ENCODE results near the gene CAMTA1. TPM values are rescaled to one million over a fixed set of nuclear protein-coding genes. Genes with fewer than 3 reads are reported as not detected.
"Not testable (repeated sequence)": the region's sequence is repeated elsewhere in the genome, so short reads cannot be mapped to it uniquely, and the experiment has no call there.

The CAMTA1 gene
- polyA plus RNA-seq, 3 donors = 81.9 to 89.8 (median 88.0) TPM

DNA sequence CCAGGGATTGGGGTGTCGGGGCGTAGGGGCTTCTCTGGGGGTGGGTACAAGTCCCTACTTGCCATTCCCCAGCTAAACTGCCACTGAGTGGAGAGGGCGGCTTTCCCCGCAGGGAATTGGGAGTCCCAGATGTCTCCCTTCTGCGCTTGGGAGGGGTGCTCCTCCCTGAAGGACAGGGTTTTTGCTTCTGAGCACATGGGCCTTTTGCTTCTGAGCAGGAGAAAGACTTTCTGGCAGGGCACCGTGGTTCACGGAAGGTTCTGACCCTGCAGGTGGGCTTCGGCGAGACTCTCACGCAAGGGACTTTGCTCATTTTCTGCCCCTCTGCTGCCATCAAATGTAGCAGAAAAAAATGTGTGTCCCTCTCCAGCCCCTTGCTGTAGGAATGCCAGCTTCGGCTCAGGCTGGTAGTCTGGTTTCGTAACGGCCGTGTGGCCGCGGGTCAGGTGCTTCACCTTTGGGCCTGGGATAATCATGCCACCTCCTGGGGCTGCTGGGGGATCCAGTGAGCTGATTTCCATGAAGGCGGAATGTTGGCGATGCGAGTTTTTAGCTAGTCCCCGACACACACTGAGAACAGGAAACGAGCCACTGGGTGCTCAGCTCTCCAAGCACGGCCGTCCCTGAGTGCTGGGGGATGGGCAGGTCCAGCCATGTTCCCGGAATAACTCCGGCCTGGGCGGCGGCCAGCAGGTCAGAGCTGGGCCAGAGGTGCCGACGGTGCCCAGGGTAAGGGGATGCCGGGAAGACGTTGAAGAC, 364.0 kb downstream of the CAMTA1 start:
- peak in 4 of 11 donors; percentile 39 to 47 (median 43) for DNase-seq (ENCODE audit: extremely low read depth in 1 of 11, low read depth in 9 of 11, low spot score in 4 of 11)

DNA sequence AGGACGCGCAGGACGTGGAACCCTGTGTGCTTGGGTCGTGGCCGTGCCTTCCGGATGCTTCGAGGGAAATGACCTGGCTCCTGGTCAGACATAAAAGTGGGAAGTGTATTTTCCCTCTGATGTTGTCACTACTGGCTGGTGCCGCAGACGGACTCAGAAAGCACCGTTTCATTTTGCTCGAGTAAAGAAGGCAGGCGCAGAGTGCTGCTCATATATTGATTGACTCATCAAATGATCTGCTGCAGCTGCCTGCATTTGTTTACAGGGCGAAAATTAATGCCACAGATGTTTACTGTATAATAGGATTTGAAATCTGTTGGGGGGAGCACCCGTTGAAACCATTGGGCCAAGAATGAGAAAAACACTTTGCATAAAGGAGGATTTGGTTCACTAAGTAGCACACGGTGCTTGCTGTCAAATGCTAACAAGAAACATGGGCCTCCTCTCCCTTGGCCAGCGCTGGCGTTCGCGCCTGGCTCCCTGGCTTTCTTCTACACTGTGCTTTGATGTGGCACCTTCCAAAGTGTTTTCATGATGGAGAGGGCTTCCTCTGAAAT, 365.5 kb downstream of the CAMTA1 start:
- DNase-seq (ENCODE audit: extremely low read depth in 1 of 11, low read depth in 9 of 11, low spot score in 4 of 11) = no peak

DNA sequence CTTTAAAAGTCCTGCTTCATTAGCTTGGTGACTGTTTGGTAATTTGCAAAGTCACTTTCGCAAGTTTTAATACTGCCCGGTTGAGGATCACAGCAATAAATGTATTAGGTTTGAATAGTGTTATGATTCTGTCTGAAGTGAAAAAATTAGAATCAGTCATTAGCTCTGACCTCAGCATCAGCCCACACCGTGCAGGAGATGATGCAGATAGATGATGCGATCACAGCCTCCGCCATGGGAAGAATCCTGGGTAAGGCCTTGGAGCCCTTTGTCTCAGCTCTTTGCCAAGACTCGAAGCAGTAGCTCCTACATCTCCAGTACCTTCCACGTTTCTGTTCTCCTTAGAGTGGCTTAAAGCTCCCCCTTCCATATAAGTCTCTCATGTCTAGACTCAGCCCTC, 366.7 kb downstream of the CAMTA1 start:
- no peak for DNase-seq (ENCODE audit: extremely low read depth in 1 of 11, low read depth in 9 of 11, low spot score in 4 of 11)

DNA sequence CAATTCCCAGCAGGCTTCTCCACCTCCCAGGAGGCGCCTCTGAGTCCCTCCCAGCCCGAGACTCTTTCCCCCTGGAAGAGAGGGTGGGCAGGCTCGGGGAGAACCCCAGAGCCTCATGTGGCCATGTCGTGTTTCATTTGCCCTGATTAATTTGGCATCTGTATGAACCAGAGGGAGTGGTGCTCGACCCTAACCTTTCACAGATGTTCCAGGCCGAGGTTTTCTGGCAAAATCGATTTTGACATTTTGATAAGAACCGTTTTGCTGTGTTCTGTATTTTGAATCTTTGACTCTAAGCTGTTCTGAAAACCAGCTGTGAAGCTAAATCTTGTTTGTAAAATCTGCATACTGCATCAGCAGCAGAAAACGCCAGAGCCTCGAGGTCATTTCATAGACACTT, 367.4 kb downstream of the CAMTA1 start:
- DNase-seq (ENCODE audit: extremely low read depth in 1 of 11, low read depth in 9 of 11, low spot score in 4 of 11) = no peak

DNA sequence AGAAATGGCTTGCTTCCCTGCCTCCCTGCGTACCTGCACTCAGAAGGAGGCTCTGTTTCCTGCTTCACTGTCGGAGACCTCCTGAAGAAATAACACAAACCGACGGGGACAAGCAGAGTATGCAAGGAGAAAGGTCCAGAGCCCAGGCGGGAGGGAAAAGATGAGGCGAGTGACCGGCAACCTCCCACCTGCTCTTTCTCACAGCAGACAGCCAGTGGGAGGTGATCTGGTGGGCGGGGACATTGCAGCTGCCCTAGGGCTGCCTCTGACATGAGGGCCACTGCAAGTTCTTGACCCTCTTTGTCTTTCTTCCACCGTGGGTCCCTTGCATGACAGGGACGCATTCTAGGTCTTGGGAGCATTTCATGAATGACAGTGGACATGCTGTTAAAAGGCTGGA, 368.2 kb downstream of the CAMTA1 start:
- DNase-seq (ENCODE audit: extremely low read depth in 1 of 11, low read depth in 9 of 11, low spot score in 4 of 11) = no peak

- no peak for DNase-seq (ENCODE audit: extremely low read depth in 1 of 11, low read depth in 9 of 11, low spot score in 4 of 11)
Measured at GRCh38 chr1:7159116-7159781, 374.0 kb downstream of the CAMTA1 start.

DNA sequence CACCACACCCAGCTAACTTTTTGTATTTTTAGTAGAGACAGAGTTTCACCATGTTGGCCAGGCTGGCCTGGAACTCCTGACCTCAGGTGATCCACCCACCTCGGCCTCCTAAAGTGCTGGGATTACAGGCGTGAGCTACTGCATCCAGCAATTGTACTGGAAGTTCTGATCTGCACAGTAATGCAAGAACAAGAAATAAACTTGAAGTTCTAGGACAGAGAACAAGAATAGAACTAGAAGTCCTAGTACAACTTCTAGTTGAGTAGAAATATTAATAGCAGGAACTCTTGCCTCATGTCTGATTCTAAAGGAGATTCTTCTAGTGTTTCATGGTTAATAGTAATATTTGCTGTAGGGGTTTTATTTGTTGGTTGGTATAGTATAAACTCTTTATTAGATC, 383.3 kb downstream of the CAMTA1 start:
- not testable (repeated sequence) for DNase-seq (ENCODE audit: extremely low read depth in 1 of 11, low read depth in 9 of 11, low spot score in 4 of 11)

DNA sequence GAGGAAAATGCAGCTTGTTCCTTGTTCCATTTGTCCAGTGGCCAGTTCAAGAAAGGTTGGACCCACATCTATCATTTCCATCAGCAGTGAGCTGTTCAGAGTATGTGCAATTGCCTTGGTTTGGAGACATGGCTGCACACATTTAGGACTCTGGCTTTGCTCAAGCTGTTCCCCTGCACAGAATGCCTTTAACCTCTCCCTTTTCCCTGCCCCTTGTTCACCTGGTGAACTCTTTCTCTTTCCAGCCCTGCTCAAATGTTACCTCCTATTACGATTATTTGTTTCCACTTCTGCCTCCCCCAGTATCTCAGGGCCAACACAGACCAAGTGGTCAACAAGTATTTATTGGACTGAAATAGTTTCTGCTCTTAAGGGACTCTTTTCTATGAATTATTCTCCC, 385.9 kb downstream of the CAMTA1 start:
- no peak for DNase-seq (ENCODE audit: extremely low read depth in 1 of 11, low read depth in 9 of 11, low spot score in 4 of 11)

- no peak for DNase-seq (ENCODE audit: extremely low read depth in 1 of 11, low read depth in 9 of 11, low spot score in 4 of 11)
Measured at GRCh38 chr1:7171574-7171973, 386.3 kb downstream of the CAMTA1 start.

DNA sequence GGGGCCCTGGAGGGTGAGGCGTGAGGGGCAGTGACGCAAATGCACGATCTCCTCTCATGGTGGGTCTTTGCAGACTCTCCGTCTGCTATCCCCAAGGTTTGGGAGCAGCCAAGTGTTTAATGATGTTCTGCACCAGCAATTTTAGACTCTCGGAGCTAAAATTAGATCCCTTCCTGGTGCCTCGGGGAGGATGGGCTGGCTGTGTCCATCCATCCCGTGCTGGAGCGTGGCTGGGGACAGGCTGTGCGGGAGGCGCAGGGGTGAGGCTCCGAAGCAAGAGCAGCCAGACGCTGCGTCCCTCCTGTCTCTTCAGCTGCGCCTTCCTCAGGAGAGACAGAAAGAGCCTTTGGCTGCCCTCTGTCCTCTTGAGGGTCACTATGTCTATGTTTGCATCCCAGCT, 387.6 kb downstream of the CAMTA1 start:
- DNase-seq (ENCODE audit: extremely low read depth in 1 of 11, low read depth in 9 of 11, low spot score in 4 of 11) = peak in 9 of 11 donors; percentile 20 to 60 (median 38)

DNA sequence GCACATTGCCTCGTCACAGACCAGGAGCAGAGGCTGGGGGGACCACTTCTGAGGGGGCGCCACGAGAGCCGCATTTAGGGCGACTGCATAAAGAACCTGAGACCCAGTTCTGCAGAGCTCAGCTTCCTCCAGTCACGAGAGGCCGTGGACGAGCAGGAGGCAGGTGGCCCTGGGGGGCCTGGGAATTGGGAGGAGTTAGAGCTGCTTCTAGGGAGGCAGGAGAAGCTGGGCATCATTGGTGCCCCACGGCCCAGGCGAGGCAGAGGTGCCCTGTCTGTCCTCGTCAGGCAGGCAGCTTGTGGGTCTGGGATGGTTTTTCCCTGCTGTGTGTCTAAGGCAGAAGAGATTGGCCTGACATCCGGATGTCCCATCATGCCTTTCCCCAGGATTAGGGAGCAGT, 389.3 kb downstream of the CAMTA1 start:
- no peak for DNase-seq (ENCODE audit: extremely low read depth in 1 of 11, low read depth in 9 of 11, low spot score in 4 of 11)

DNA sequence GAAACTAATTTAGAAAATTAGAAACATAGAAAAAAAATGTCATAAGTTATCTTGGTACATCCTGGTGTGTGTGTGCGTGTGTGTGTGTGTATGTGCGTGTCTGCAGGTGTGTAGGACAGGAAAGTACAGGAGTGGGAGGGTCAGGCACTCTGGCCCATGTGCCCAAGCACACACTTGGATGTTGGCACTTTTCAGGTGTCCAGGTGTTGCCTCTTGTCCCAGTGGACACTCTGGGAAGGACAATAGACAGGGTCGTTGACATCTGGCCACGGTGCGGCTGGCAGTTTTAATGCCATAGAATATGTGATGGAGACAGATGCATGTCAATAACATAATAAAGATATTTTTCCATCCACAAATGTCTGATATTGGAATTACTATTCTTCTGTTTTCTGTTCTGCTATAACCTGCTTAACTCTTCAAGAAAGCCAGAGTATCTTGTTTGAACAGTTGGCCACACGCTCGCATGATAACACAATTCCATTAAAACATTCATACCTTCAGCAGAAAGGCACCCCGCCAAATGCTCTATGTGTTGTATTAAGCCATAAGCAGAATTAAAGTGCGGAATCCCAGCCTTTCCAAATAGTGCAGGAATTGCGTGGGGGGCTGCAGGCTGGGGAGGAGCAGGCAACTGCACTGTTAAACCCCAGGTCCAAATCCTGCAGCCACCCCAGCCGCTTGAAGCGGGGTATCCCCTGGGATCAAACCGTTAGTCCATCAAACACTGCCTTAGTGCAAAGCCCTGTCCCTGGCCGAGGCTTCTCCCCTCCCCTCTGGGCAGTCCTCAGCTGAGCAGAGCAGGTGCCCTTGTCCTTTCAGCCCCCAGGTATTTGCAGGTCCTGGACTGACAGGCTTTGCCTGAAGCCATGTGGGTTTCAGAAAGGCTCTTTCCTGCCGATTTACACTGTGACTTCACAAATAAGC, 390.0 kb downstream of the CAMTA1 start:
- DNase-seq (ENCODE audit: extremely low read depth in 1 of 11, low read depth in 9 of 11, low spot score in 4 of 11) = no peak

- no peak for DNase-seq (ENCODE audit: extremely low read depth in 1 of 11, low read depth in 9 of 11, low spot score in 4 of 11)
Measured at GRCh38 chr1:7177021-7177420, 391.8 kb downstream of the CAMTA1 start.

DNA sequence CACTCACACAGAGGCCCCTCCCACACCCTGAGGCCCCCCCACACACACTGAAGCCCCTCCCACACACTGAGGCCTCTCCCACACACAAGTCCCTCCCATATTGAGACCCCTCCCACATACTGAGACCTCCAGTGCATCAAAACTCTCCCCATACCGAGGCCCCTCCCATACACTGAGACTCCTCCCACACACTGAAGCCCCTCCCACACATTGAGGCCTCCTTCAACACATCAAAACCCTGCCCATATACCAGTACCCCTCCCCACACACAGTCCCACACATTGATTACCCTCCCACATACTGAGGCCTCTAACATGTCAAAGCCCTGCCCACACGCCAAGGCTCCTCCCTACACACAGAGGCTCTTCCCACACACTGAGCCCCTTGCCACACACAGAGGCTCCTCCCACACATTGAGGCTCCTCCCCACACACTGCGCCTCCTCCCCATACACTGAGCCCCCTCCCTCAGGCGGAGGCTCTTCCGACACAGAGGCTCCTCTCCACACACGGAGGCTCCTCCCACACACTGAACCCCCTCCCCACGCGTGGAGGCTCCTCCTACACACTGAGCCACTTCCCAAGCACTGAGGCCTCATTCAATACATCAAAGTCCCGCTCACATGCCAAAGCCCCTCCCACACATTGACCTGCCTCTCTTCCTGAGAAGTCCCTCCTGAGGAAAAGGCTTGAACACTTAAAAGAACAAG, 392.3 kb downstream of the CAMTA1 start:
- no peak for DNase-seq (ENCODE audit: extremely low read depth in 1 of 11, low read depth in 9 of 11, low spot score in 4 of 11)

DNA sequence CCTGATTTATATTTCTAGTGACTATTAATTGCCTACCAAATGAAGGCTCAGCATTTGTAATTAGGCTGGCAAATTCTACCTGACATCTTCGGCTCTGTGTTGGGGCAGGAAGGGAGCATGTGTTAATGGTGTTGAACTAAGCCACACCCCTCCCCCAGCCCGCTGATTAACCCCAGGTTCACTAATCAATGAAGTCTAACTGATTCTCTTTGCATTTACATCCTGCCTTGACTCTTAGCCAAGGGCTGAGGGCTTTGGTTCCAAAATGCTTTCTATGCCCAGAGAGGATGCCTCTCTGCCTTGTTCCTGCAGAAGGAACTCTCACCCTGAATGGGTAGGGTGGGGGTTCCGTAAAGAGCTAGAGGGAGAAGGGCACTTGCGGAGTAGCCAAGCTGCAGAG, 393.1 kb downstream of the CAMTA1 start:
- DNase-seq (ENCODE audit: extremely low read depth in 1 of 11, low read depth in 9 of 11, low spot score in 4 of 11) = no peak

- DNase-seq (ENCODE audit: extremely low read depth in 1 of 11, low read depth in 9 of 11, low spot score in 4 of 11) = no peak
Measured at GRCh38 chr1:7178741-7179140, 393.5 kb downstream of the CAMTA1 start.

DNA sequence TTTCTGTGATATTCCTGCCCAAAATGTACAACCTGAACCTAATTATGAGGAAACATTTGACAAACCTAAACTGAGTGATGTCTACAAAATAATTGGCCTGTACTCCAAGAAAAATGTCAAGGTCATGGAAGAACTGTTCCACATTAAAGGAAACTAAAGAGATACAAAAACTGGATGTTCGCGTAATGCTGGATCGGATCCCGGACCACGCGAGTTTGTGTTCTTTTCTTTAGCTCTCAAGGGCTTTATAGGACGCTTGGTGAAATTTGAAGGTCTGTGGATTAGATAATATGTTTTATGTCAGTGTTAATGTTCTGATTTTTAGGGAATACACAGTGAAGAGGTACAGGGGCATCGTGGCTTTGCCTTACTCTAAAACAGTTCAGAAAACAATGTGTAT, 400.5 kb downstream of the CAMTA1 start:
- no peak for DNase-seq (ENCODE audit: extremely low read depth in 1 of 11, low read depth in 9 of 11, low spot score in 4 of 11)

- DNase-seq (ENCODE audit: extremely low read depth in 1 of 11, low read depth in 9 of 11, low spot score in 4 of 11) = no peak
Measured at GRCh38 chr1:7186382-7187111, 401.3 kb downstream of the CAMTA1 start.
